Sigmoid colon (tissue), 3 donors: Measurements from ENCODE around the gene ELMO3.

Source experiments
- POLR2A ChIP-seq, 2 donors: fragments of 450-650 bp; IDR thresholded peaks; one replicate each; pipeline ENCODE4 v1.6.1; 2016; ENCODE audit warnings: antibody characterized with exemption in 2 of 2, mild to moderate bottlenecking in 2 of 2, moderate library complexity in 2 of 2
- TF ChIP-seq, protein P1 (sequence below), 4 experiments: fragments of 450-650 bp in 3 of 4; fragments of 200-600 bp in 1 of 4; IDR thresholded peaks; one replicate each; pipeline ENCODE4 v1.5.1; 2016 to 2019; ENCODE audit warnings: antibody characterized with exemption in 4 of 4, mild to moderate bottlenecking in 3 of 4, moderate library complexity in 2 of 4

- TF ChIP-seq POLR2A (IDR thresholded peaks at IDR 0.05) = no peak
- TF ChIP-seq, protein P1, sequence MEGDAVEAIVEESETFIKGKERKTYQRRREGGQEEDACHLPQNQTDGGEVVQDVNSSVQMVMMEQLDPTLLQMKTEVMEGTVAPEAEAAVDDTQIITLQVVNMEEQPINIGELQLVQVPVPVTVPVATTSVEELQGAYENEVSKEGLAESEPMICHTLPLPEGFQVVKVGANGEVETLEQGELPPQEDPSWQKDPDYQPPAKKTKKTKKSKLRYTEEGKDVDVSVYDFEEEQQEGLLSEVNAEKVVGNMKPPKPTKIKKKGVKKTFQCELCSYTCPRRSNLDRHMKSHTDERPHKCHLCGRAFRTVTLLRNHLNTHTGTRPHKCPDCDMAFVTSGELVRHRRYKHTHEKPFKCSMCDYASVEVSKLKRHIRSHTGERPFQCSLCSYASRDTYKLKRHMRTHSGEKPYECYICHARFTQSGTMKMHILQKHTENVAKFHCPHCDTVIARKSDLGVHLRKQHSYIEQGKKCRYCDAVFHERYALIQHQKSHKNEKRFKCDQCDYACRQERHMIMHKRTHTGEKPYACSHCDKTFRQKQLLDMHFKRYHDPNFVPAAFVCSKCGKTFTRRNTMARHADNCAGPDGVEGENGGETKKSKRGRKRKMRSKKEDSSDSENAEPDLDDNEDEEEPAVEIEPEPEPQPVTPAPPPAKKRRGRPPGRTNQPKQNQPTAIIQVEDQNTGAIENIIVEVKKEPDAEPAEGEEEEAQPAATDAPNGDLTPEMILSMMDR (IDR thresholded peaks at IDR 0.05) = no peak
Observed at GRCh38 chr16:67228905-67229304, 30.0 kb downstream of the ELMO3 start.
